ENCODE measurements around the gene APLN.

APLN gene

DNA sequence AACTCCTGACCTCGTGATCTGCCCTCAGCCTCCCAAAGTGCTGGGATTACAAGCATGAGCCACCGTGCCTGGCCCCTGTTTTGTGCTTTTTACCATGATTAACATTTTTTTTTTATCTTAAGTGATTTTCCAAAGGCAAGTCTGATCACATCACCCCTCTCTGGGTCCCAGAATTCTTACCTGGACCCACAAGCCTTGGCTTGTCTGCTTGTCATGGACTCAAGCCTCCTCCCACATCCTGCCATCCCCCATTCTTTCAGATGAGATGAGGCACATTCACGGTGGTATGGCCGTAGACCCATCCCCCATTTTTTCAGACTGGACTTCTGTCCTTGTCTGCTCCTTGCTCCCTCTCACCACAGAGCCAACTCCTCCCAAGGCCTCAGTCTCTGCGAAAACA, 55.3 kb downstream of the APLN start:
- no peaks in the 10 kb centered on the region for H3K27me3 ChIP-seq (ENCODE audit: insufficient read depth, poor library complexity, severe bottlenecking)
- no peak overlapping the region for H3K4me3 ChIP-seq (replicated peaks; ENCODE audit: insufficient read depth, low read length)
- no peak for TF ChIP-seq GABPA (IDR thresholded peaks at IDR 0.05; ENCODE audit: low read depth)
- TF ChIP-seq POLR2AphosphoS5 (IDR thresholded peaks at IDR 0.05; ENCODE audit: low read depth) = no peak
- TF ChIP-seq REST (IDR thresholded peaks at IDR 0.05; ENCODE audit: insufficient replicate concordance, low read depth) = no peak
- TF ChIP-seq, protein P1, sequence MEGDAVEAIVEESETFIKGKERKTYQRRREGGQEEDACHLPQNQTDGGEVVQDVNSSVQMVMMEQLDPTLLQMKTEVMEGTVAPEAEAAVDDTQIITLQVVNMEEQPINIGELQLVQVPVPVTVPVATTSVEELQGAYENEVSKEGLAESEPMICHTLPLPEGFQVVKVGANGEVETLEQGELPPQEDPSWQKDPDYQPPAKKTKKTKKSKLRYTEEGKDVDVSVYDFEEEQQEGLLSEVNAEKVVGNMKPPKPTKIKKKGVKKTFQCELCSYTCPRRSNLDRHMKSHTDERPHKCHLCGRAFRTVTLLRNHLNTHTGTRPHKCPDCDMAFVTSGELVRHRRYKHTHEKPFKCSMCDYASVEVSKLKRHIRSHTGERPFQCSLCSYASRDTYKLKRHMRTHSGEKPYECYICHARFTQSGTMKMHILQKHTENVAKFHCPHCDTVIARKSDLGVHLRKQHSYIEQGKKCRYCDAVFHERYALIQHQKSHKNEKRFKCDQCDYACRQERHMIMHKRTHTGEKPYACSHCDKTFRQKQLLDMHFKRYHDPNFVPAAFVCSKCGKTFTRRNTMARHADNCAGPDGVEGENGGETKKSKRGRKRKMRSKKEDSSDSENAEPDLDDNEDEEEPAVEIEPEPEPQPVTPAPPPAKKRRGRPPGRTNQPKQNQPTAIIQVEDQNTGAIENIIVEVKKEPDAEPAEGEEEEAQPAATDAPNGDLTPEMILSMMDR (IDR thresholded peaks at IDR 0.05; ENCODE audit: insufficient read depth, low read length) = no peak
- TF ChIP-seq SPI1 (IDR thresholded peaks at IDR 0.05; ENCODE audit: borderline replicate concordance, low read depth) = no peak

DNA sequence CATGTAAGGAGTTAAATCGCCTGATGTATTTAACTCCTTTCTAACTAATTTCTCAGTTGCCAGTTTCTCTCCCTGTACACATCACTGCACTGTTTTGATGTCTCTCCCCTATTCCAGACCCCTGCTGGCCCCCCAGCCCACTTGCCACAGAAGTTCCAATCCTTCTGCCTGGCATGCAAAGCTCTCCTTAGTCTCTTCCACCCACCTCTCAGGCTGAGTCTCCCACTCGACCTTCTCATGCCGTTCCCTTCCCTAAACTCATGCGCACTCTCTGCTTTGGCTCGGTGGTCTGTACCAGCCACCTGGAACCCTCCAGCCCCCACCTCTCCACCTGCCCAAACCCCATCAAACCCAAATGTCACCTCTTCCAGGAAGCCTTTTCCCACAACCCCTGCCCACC, 56.9 kb downstream of the APLN start:
- no peak for TF ChIP-seq SPI1 (IDR thresholded peaks at IDR 0.05; ENCODE audit: borderline replicate concordance, low read depth)
- TF ChIP-seq POLR2AphosphoS5 (IDR thresholded peaks at IDR 0.05; ENCODE audit: low read depth) = no peak
- TF ChIP-seq, protein P1 (IDR thresholded peaks at IDR 0.05; ENCODE audit: insufficient read depth, low read length) = no peak
- no peak for TF ChIP-seq REST (IDR thresholded peaks at IDR 0.05; ENCODE audit: insufficient replicate concordance, low read depth)
- TF ChIP-seq GABPA (IDR thresholded peaks at IDR 0.05; ENCODE audit: low read depth) = no peak
- no peaks in the 10 kb centered on the region for H3K27me3 ChIP-seq (ENCODE audit: insufficient read depth, poor library complexity, severe bottlenecking)
- H3K4me3 ChIP-seq (replicated peaks; ENCODE audit: insufficient read depth, low read length) = no peak overlapping the region
- DNase-seq (ENCODE audit: low read depth in 1 of 2, low spot score in 1 of 2) = no peak
- H3K27ac ChIP-seq (replicated peaks) = no peak overlapping the region

More for the DNA sequence above, 55.3 kb downstream of the APLN start:
- DNase-seq (ENCODE audit: low read depth in 1 of 2, low spot score in 1 of 2) = no peak
- no peak overlapping the region for H3K27ac ChIP-seq (replicated peaks)

DNA sequence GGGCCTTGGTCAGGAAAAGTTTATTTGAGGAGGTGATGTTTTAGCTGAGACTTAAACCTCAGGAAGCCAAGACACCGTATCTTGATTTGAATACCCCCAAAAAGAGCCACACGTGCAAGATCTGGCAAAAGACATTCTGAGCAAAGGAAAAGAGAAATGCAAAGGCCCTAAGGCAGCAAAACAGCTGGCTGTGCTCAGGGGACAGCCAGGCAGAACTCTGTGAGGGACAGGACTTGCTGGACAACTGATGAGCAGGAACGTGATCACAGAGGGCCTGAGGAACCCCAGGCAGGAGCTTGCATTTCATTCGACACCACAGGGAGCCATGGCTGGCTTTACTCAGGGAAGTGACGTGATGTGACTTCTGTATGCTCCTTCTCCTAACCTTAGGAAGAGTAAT, 58.7 kb downstream of the APLN start:
- no peaks in the 10 kb centered on the region for H3K27me3 ChIP-seq (ENCODE audit: insufficient read depth, poor library complexity, severe bottlenecking)
- H3K27ac ChIP-seq (replicated peaks) = no peak overlapping the region
- H3K4me3 ChIP-seq (replicated peaks; ENCODE audit: insufficient read depth, low read length) = no peak overlapping the region
- DNase-seq (ENCODE audit: low read depth in 1 of 2, low spot score in 1 of 2) = no peak
- no peak for TF ChIP-seq GABPA (IDR thresholded peaks at IDR 0.05; ENCODE audit: low read depth)
- TF ChIP-seq SPI1 (IDR thresholded peaks at IDR 0.05; ENCODE audit: borderline replicate concordance, low read depth) = no peak
